Measurements from ENCODE around the gene KLHL3.

GRCh38 chr5:137581776-137582175 lies 154.1 kb downstream of the KLHL3 start:
- TF ChIP-seq CTCF (IDR thresholded peaks at IDR 0.05): no peak
- TF ChIP-seq EP300 (IDR thresholded peaks at IDR 0.05): no peak
- no peak for TF ChIP-seq POLR2A (IDR thresholded peaks at IDR 0.05)
